GM19467 (cell line): ENCODE results near the gene PARP4.
"Not testable (repeated sequence)": the region's sequence is repeated elsewhere in the genome, so short reads cannot be mapped to it uniquely, and the experiment has no call there.

Experiments used
- ATAC-seq: cut with Tn5 transposase; IDR thresholded peaks from one replicate; pipeline ENCODE4 v1.9.1; 2021; ENCODE audit warnings: mild to moderate bottlenecking, moderate library complexity; ENCODE audit not compliant: unreplicated experiment

PARP4 gene

DNA sequence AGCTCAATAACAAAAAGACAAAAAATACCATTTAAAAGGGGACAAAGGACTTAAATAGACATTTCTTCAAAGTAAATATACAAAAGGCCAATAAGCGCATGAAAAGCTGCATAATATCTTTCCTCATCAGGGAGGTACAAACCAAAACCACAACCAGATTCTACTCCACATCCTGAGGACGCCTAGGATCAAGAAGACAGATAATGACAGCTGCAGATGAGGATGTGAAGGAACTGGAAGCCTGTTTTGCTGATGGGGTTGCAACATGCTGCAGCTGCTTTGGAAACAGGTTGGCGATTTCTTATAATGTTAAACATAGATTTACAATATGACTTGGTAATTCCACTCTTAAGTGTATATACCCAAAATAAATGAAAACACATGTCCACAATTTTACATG is 132.4 kb downstream of the PARP4 start:
- not testable (repeated sequence) for ATAC-seq

DNA sequence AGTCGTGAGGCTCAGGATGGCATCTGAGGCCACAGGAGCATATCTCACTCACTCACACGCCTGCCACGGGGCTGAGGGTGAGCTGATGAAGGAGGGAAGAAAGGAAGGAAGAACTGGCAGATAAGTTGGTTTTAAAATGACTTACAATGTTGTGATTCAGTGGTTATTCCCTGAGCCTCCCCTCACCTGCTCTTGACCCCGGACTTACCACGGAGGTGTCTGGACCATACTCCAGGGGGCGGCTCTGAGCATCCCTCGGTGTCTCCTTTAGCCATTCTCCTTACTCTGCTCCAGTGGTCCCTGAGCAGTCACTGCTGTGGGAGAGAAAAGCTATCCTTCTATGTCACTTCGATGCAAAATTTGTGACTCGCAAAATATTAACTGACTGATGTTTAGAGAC is 141.3 kb downstream of the PARP4 start:
- ATAC-seq, result not testable (repeated sequence)
